Smooth muscle cell (in vitro differentiated cells): ENCODE measurements around the gene SMAD2. TPM values are rescaled to one million over a fixed set of nuclear protein-coding genes. Genes with fewer than 3 reads are reported as not detected.

Experiments used
- DNase-seq: peaks from one replicate; lab custom pipeline; 2025; ENCODE audit not compliant: unreplicated experiment; lab: John Stamatoyannopoulos, UW
- H2AFZ ChIP-seq: fragments of 200-600 bp; sonication (generic); 2 replicates; pipeline ENCODE4 v1.6.0; 2016; ENCODE audit warnings: antibody characterized with exemption, low read depth, mild to moderate bottlenecking
- H3F3A ChIP-seq: fragments of 200-600 bp; sonication (generic); 2 replicates; pipeline ENCODE4 v1.6.0; 2017; ENCODE audit warnings: antibody characterized with exemption, low read depth
- H3K27ac ChIP-seq: fragments of 200-600 bp; sonication (generic); 2 replicates; pipeline ENCODE4 v1.5.1; 2016; ENCODE audit warnings: low read depth, mild to moderate bottlenecking
- H3K27me3 ChIP-seq: fragments of 200-600 bp; sonication (generic); 2 replicates; pipeline ENCODE4 v1.6.1; 2016; ENCODE audit warnings: low read depth, mild to moderate bottlenecking
- H3K36me3 ChIP-seq: fragments of 200-600 bp; sonication (generic); 2 replicates; pipeline ENCODE4 v1.5.1; 2016; ENCODE audit warnings: low read depth
- H3K4me1 ChIP-seq: fragments of 200-600 bp; sonication (generic); 2 replicates; pipeline ENCODE4 v1.5.1; 2016; ENCODE audit warnings: low read depth
- H3K4me2 ChIP-seq: fragments of 200-600 bp; sonication (generic); 2 replicates; pipeline ENCODE4 v1.6.0; 2016; ENCODE audit warnings: mild to moderate bottlenecking
- H3K4me3 ChIP-seq: fragments of 200-600 bp; sonication (generic); 2 replicates; pipeline ENCODE4 v1.5.1; 2016; ENCODE audit warnings: mild to moderate bottlenecking
- H3K79me2 ChIP-seq: fragments of 200-600 bp; sonication (generic); 2 replicates; pipeline ENCODE4 v1.6.0; 2016; ENCODE audit warnings: low read depth, mild to moderate bottlenecking
- H3K9ac ChIP-seq: fragments of 200-600 bp; sonication (generic); 2 replicates; pipeline ENCODE4 v1.6.0; 2016; ENCODE audit warnings: low read depth
- H3K9me3 ChIP-seq: fragments of 200-600 bp; sonication (generic); replicated peaks from 2 replicates; pipeline ENCODE4 v1.5.1; 2016; ENCODE audit warnings: low read depth
- H4K20me1 ChIP-seq: fragments of 200-600 bp; sonication (generic); 2 replicates; pipeline ENCODE4 v1.6.0; 2016; ENCODE audit warnings: low read depth
- CTCF ChIP-seq: fragments of 200-600 bp; sonication (generic); IDR thresholded peaks from 2 replicates; pipeline ENCODE4 v1.5.1; 2017; ENCODE audit warnings: borderline replicate concordance, mild to moderate bottlenecking, antibody characterized with exemption; ENCODE audit not compliant: insufficient read depth, poor library complexity, severe bottlenecking
- WGBS: methylation state at CpG from one replicate; pipeline ENCODE4 v1.1.7; 2016; ENCODE audit warnings: low lambda C conversion rate; 5-methylcytosine and 5-hydroxymethylcytosine counted together
- polyA plus RNA-seq: library from polyadenylated mRNA; unstranded; fragments of >200 nt; fragmentation: Nextera tagmentation; extraction: Ambion mirVana; gene quantifications from 2 replicates; pipeline ENCODE4 v1.2.1, GENCODE V29; 2016
- total RNA-seq: library from RNA; depleted of rRNA; stranded (reverse); fragments of >200 nt; gene quantifications from 2 replicates; pipeline ENCODE4 v1.2.3, GENCODE V29; 2014

SMAD2 gene
- total and polyA plus RNA-seq, 2 experiments from 2014 or later, result 63.8 to 120 TPM

GRCh38 chr18:47912343-47912742, 18.1 kb downstream of the SMAD2 start:
- H3K4me3 ChIP-seq, result no peak overlapping the region
- H3K27ac ChIP-seq, result peak overlapping the region; percentile 54
- H3K4me1 ChIP-seq, result peaks cover 39% of the 10 kb centered on the region
- peaks cover 99% of the 10 kb centered on the region for H3K79me2 ChIP-seq
- no peaks in the 10 kb centered on the region for H3F3A ChIP-seq
- H2AFZ ChIP-seq, result no peak overlapping the region
- peak overlapping the region; percentile 11 for H3K4me2 ChIP-seq
- no peak for TF ChIP-seq CTCF
- H4K20me1 ChIP-seq, result peaks cover 100% of the 10 kb centered on the region
- WGBS, result 86% methylated on average over 1 of the region's 1 CpG
- no peaks in the 10 kb centered on the region for H3K27me3 ChIP-seq
- H3K9me3 ChIP-seq, result no peaks in the 10 kb centered on the region
- no peak overlapping the region for H3K9ac ChIP-seq
- H3K36me3 ChIP-seq, result no peaks in the 10 kb centered on the region
- no peak for DNase-seq

GRCh38 chr18:47911877-47912276, 18.6 kb downstream of the SMAD2 start:
- Histone ChIP-seq H3K4me3 (no peak overlapping the region), H3K79me2 (peaks cover 99% of the 10 kb centered on the region), H3K9me3 (no peaks in the 10 kb centered on the region), H3K36me3 (no peaks in the 10 kb centered on the region), H3K27me3 (no peaks in the 10 kb centered on the region), H3F3A (no peaks in the 10 kb centered on the region), H3K4me1 (peaks cover 35% of the 10 kb centered on the region), H3K4me2 (no peak overlapping the region), H3K9ac (no peak overlapping the region), H4K20me1 (peaks cover 100% of the 10 kb centered on the region), H2AFZ (no peak overlapping the region), H3K27ac (peak overlapping the region; percentile 54)
- 64% methylated on average over 4 of the region's 4 CpGs for WGBS
- no peak for DNase-seq
- no peak for TF ChIP-seq CTCF

DNA sequence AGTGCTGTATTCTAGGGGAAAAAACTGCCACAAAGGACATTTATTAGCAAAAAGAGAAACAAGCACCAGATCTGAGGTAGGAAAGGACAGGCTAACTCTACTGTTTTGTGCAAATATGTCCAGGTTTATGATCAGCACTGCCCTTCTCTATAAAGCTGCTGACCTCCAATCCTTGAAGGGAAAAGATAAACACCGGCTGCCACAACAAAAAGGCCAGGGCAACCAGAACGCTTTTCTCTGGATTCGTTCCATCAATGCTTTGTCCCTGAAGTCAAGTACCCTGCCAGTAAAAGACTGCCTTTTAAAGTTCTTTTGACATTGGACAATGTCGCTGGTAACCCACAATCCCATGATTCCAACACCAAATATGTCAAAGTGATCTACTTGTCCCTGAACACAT, 21.0 kb downstream of the SMAD2 start:
- no peak for DNase-seq
- Histone ChIP-seq H4K20me1 (peaks cover 100% of the 10 kb centered on the region), H3K9me3 (no peaks in the 10 kb centered on the region), H3K4me2 (no peak overlapping the region), H3F3A (no peaks in the 10 kb centered on the region), H2AFZ (no peak overlapping the region), H3K4me1 (peaks cover 14% of the 10 kb centered on the region), H3K36me3 (no peaks in the 10 kb centered on the region), H3K27me3 (no peaks in the 10 kb centered on the region), H3K4me3 (no peak overlapping the region), H3K9ac (no peak overlapping the region), H3K79me2 (peaks cover 99% of the 10 kb centered on the region), H3K27ac (no peak overlapping the region)
- 87% methylated on average over 4 of the region's 4 CpGs for WGBS
- no peak for TF ChIP-seq CTCF

DNA sequence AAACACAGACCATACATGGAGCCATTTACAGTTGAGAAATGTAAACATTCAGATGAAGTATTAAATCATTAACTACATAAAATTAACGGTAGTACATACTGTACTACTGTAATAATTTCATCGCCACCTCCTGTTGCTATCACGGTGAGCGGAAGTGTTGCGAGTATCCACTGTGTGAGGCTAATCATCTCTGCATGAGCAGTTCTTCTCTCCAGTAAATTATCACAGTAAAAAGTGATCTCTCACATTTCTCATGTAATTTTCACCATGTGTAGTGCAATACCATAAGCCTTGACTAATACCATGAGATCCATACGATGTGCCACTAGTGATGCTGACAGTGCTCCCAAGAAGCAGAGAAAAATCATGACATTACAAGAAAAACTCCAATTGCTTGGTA, 21.9 kb downstream of the SMAD2 start:
- Histone ChIP-seq H3K9ac (no peak overlapping the region), H3F3A (no peaks in the 10 kb centered on the region), H3K36me3 (no peaks in the 10 kb centered on the region), H3K79me2 (peaks cover 99% of the 10 kb centered on the region), H3K4me1 (peaks cover 10% of the 10 kb centered on the region), H4K20me1 (peaks cover 100% of the 10 kb centered on the region), H3K9me3 (no peaks in the 10 kb centered on the region), H3K4me2 (no peak overlapping the region), H3K27me3 (no peaks in the 10 kb centered on the region), H3K27ac (no peak overlapping the region), H3K4me3 (no peak overlapping the region), H2AFZ (no peak overlapping the region)
- no peak for DNase-seq
- 90% methylated on average over 6 of the region's 6 CpGs for WGBS
- TF ChIP-seq CTCF, result no peak
